AML-193 (cell line): ENCODE results near the gene PRSS35.
A peak's percentile ranks its signal among the peaks of the same experiment; 100 is the strongest.
"Not testable (repeated sequence)": the region's sequence is repeated elsewhere in the genome, so short reads cannot be mapped to it uniquely, and the experiment has no call there.

ENCODE experiments used
- DNase-seq, 2 experiments: peaks; one replicate each; lab custom pipeline; 2025; lab: John Stamatoyannopoulos, UW

The PRSS35 gene

DNA sequence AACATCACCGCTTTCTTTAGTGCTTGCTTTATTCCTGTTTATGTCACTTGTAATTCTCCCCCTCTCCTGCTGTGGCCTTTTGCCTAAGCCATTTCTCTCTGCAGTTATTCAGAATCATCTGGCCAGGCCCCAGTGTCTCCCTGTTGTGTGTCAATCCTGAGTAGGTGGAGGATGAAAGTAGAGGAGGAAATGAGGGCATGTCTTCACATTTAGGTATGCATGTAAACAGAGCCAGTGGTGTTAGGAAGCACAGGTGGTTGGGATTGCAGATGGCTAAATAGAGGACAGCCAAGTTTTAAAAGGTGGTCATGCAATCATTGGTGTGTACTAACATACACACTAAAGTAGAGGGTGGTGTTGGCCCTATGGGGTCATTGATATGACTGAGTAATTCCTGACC is 5.2 kb downstream of the PRSS35 start:
- no peak for DNase-seq

DNA sequence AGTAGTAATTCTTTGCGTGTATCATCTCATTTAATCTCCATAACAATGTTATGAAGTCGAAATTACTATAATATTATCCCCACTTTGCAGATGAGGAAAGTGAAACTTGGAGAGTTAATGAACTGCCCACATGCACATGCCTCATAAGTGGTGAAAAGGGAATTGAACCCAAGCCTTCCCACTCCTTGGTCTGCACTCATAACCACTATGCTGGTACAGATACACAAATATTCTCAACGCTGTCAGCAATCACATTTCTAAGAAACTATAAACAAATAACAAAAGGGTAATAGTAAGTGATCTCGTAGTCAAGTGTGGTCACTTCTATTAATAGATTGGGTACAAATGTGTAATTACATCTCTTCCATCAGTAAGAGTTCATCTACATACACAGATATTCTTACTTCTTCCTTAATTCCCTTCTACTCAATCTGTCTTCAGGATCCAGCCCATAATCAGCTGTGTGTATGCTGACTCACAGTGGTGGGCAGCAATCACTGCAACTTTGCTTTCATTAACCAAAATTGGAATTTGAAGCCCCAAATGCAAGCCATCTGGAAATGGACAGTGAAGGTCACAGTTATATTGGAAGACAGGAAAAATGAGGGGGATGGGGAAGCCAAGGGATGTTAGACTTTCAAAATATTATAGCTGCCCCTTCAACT is 6.6 kb downstream of the PRSS35 start:
- no peak for DNase-seq

DNA sequence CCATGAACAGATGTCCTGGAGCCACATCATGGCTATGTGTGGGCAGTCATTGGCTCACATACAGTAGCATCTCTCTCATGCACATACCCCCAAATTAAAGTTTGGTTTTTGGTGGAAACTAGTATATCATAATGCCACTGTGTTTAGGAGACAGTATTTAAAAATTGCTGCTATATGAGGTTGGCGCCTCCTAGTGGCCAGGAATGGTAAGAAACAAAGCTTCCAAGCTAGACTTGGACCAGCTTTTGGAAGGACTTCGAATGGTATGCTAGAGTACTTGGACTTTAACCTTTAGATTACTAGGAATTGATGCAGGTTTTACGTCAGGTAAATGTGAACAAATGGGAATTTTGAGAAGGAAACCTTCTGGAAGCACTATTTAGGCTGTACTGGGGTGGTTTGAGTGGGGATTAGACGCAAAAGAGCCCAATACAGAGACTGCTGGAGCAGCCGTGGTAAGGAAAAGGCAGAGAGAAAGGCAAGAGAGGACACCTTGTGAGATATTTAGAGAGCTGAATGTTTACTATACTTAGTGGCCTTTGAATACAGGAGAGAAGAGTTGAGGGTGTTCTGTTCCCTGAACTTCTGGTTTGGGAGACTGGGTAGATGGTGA is 23.8 kb downstream of the PRSS35 start:
- DNase-seq, result peak; percentile 60 to 65

DNA sequence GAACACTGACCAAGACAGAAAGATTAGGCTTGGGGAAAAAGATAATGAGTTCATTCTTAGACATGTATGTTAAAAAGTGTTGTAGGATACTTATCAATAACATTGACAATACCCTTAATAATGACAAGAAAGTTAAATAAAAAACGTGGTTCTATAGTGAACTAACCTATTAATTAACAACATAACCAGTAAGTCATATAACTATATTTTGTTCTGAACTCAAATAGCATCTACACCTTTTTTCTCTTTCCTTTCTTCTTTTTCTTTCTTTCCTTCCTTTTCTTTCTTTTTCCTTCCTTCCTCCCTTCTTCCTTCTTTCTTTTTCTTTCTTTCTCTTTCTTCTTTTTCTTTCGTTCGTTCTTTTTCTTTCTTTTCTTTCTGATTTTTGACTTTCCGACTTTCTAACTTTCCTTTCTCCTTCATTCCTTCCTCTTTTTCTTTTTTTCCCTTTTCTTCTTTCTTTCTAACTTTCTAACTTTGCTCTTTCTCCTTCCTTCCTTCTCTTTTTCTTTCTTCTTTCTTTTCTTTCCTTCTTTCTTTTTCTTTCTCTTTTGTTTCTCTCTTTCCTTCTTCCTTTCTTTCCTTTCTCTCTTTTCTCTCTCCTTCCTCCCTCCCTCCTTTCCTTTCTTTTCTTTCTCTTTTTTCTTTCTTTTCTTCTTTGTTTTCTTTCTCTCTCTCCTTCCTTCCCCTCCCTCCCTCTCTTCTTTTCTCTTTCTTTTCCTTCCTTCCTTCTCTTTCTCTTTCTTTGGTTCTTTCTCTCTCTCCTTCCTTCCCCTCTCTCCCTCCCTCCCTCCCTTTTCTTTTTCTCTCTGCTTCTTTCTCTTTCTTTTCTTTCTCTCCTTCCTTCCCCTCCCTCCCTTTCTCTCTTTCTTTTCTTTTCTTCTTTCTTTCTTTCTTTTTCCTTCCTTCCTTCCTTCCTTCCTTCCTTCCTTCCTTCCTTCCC is 24.6 kb downstream of the PRSS35 start:
- DNase-seq, result no peak

DNA sequence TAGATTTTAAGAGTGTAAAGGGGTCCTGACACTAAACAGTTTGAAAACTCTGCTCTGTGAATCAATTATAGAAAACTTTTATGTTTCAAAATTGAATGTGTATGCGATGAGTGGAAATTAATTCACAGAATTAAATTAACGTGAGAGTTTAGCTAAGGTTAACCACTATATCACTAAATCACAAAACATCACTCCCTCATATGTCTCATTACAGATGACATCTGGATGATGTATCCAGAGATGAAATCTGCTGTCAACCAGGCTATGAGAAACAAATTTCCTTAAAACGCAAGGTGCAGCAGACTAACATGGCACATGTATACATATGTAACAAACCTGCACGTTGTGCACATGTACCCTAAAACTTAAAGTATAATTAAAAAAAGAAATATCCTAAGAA is 27.3 kb downstream of the PRSS35 start:
- no peak for DNase-seq

DNA sequence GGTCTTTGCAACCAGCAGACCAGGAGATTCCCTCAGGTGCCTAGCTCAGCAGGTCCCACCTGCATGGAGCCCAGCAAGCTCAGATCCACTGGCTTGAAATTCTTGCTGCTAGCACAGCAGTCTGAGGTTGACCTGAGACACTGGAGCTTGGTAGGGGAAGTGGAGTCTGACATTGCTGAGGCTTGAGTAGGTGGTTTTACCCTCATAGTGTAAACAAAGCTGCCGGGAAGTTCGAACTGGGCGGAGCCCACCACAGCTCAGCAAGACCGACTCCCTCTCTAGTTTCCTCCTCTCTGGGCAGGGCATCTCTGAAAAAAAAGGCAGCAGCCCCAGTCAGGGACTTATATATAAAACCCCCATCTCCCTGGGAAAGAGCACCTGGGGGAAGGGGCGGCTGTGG is 34.3 kb downstream of the PRSS35 start:
- DNase-seq, result no peak

DNA sequence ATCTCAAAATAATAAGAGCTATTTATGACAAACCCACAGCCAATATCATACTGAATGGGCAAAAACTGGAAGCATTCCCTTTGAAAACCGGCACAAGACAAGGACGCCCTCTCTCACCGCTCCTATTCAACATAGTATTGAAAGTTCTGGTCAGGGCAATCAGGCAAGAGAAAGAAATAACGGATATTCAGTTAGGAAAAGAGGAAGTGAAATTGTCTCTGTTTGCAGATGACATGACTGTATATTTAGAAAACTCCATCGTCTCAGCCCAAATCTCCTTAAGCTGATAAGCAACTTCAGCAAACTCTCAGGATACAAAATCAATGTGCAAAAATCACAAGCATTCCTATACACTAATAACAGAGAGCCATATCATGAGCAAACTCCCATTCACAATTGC is 38.1 kb downstream of the PRSS35 start:
- not testable (repeated sequence) for DNase-seq

DNA sequence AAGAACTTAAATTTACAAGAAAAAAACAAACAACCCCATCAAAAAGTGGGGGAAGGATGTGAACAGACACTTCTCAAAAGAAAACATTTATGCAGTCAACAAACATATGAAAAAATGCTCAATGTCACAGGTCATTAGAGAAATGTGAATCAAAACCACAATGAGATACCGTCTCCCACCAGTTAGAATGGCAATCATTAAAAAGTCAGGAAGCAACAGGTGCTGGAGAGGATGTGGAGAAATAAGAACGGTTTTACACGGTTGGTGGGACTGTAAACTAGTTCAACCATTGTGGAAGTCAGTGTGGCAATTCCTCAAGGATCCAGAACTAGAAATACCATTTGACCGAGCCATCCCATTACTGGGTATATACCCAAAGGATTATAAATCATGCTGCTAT is 39.4 kb downstream of the PRSS35 start:
- not testable (repeated sequence) for DNase-seq

DNA sequence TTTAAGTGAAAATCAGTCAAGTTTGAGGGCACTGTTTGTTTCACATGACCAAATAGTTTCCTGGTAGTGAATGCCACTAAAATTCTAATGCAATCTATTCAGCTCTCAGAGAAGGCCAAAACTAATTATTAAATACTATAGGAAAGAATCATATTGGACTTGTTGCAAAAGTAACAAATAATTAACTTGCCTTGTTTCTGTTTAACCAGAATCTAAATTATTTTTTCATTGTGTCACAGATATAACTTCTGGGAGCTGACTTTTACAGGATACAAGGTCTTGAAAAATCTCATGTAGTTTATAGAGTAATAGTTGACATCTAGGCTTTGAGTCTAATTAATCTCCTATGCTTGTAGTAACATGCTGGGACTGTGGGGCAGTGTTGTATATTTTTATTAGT is 44.5 kb downstream of the PRSS35 start:
- DNase-seq, result no peak

DNA sequence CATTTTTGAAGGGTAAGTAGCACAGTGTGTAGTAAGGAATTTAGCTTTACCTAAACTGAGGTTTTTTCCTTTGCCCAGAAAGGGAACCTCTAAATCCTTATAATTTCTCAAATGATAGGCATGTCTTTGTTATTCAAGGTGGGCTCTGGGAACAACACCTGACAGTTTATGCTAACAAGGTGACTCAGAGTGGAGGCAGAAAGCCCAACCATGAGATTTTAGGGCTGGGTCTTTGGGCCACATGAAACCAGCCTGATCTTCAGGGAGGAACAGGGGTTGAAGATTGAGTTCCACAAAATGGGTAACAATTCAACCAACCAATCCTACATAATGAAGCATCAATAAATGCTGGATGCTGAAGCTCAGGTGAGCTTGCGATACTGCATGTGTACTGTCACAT is 46.6 kb downstream of the PRSS35 start:
- no peak for DNase-seq

DNA sequence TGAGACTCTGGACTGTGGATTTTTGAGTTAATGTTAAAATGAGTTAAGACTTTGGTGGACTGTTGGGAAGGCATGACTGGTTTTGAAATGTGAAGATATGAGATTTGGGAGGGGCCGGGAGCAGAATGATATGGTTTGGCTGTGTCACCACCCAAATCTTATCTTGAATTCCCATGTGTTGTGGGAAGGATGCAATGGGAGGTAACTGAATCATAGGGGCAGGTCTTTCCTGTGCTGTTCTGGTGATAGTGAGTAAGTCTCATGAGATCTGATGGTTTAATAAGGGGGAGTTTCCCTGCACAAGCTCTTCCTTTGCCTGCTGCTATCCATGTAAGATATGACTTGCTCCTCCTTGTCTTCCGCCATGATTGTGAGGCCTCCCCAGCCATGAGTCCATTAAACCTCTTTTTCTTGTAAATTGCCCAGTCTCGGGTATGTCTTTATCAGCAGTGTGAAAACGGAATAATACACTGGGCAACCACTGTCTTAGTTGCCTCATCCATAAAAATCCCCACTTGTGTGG is 59.4 kb downstream of the PRSS35 start:
- DNase-seq, result not testable (repeated sequence)

DNA sequence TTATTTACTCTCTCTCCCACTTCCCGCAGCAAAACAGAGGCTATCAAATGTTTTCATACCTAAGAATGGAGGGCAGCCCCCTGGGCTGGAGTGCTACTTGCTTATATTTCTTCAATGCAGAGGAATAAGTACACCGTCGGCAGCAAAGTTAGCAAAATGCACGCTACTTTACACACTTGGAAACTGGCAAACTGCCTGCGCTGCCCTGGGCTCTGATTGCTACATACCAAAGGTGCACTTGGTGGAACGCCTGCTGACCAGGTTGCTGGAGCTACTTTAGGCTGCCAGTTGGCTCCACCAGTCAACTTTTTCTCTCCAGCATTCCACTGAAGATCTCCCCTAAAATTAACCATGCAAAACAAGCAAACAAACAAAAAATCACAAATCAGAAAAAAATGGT is 62.4 kb downstream of the PRSS35 start:
- DNase-seq, result no peak
